ENCODE data around the gene TBATA.

- TF ChIP-seq GATA3 (IDR thresholded peaks at IDR 0.05; ENCODE audit: low read depth, low read length) (no peak), GATA2 (IDR thresholded peaks at IDR 0.05; ENCODE audit: low read depth, low read length) (no peak)
Observed at GRCh38 chr10:70803775-70804420, 18.7 kb upstream of the TBATA start.

All from SH-SY5Y (cell line).